OCI-LY7 (cell line): ENCODE data around the gene AASDHPPT. TPM values are rescaled to one million over a fixed set of nuclear protein-coding genes. Genes with fewer than 3 reads are reported as not detected.

Experiments used
- Bru-seq: library from RNA; stranded (reverse); fragments of 400-500 nt; gene quantifications from one replicate; lab custom pipeline; 2021; lab: Mats Ljungman, UMichigan
- BruChase-seq, 2 experiments: library from RNA; stranded (reverse); fragments of 400-500 nt; gene quantifications; one replicate each; lab custom pipeline; 2021; lab: Mats Ljungman, UMichigan
- BruUV-seq: library from RNA; stranded (reverse); fragments of 400-500 nt; replicated peaks from 2 replicates; lab custom pipeline; 2021; lab: Mats Ljungman, UMichigan
- CTCF ChIA-PET: fragments of 300-600 bp; sonication (Branson Sonifier 250); formaldehyde crosslinking; loops from one replicate; lab custom pipeline; 2022; ENCODE audit warnings: antibody characterized with exemption; ENCODE audit not compliant: unreplicated experiment; lab: Charles Lee
- POLR2A ChIA-PET: fragments of 300-600 bp; sonication (Branson Sonifier 250); formaldehyde crosslinking; loops from one replicate; lab custom pipeline; 2022; ENCODE audit warnings: antibody characterized with exemption; lab: Charles Lee
- DNase-seq: peaks from one replicate; pipeline ENCODE4 v3.0.0-alpha.2; 2015; ENCODE audit warnings: low spot score
- H2AFZ ChIP-seq: fragments of 200-600 bp; sonication (generic), shearing (Covaris generic); 2 replicates; pipeline ENCODE4 v1.6.1; 2014; ENCODE audit warnings: mild to moderate bottlenecking, antibody characterized with exemption, low read length, moderate library complexity
- H3K27ac ChIP-seq: fragments of 200-600 bp; sonication (generic); 2 replicates; pipeline ENCODE4 v1.5.1; 2014; ENCODE audit warnings: mixed run types, low read depth, mild to moderate bottlenecking, moderate library complexity, low read length, inconsistent platforms; ENCODE audit not compliant: poor library complexity, severe bottlenecking
- H3K36me3 ChIP-seq: fragments of 200-600 bp; sonication (generic); 2 replicates; pipeline ENCODE4 v1.6.1; 2014; ENCODE audit warnings: mild to moderate bottlenecking, antibody characterized with exemption, low read length, moderate library complexity, mixed read lengths; ENCODE audit not compliant: insufficient read depth
- H3K4me1 ChIP-seq: fragments of 200-600 bp; sonication (generic); 2 replicates; pipeline ENCODE4 v1.5.1; 2014; ENCODE audit warnings: mild to moderate bottlenecking, low read length; ENCODE audit not compliant: insufficient read depth, poor library complexity, severe bottlenecking
- H3K4me2 ChIP-seq: fragments of 200-600 bp; sonication (generic); 2 replicates; pipeline ENCODE4 v1.6.1; 2014; ENCODE audit warnings: mild to moderate bottlenecking, low read length
- H3K4me3 ChIP-seq: fragments of 200-600 bp; sonication (generic); 2 replicates; pipeline ENCODE4 v1.5.1; 2014; ENCODE audit warnings: mild to moderate bottlenecking, low read depth, low read length; ENCODE audit not compliant: poor library complexity, severe bottlenecking
- H3K79me2 ChIP-seq: fragments of 200-600 bp; sonication (generic); 2 replicates; pipeline ENCODE4 v1.6.1; 2016; ENCODE audit warnings: low read depth, mild to moderate bottlenecking, low read length, moderate library complexity, mixed read lengths; ENCODE audit not compliant: insufficient read depth
- H3K9me2 ChIP-seq: fragments of 200-600 bp; sonication (generic); 2 replicates; pipeline ENCODE4 v1.6.1; 2016; ENCODE audit warnings: mild to moderate bottlenecking, low read length, mixed read lengths; ENCODE audit not compliant: insufficient read depth
- H3K9me3 ChIP-seq: fragments of 200-600 bp; sonication (generic); 2 replicates; pipeline ENCODE4 v1.6.1; 2014; ENCODE audit warnings: mild to moderate bottlenecking, mixed run types, low read length, mixed read lengths
- H4K20me1 ChIP-seq: fragments of 200-600 bp; sonication (generic); 2 replicates; pipeline ENCODE4 v1.6.1; 2014; ENCODE audit warnings: mild to moderate bottlenecking, antibody characterized with exemption, low read length, moderate library complexity, mixed read lengths; ENCODE audit not compliant: insufficient read depth
- EZH2phosphoT487 ChIP-seq: fragments of 200-600 bp; sonication (generic); IDR thresholded peaks from 2 replicates; pipeline ENCODE4 v1.6.1; 2018; ENCODE audit warnings: low read depth, borderline replicate concordance, mild to moderate bottlenecking, mixed run types, antibody characterized with exemption, low read length, moderate library complexity, mixed read lengths
- intact Hi-C: fragments of 100-400 bp; cut with micrococcal nuclease; formaldehyde crosslinking; loops from one replicate; pipeline ENCODE4 v1.10.0; 2022; ENCODE audit not compliant: unreplicated experiment
- long read RNA-seq: library from polyadenylated mRNA; stranded (forward); transcript quantifications from one replicate; pipeline ENCODE4 v2.0.0, GENCODE V29; 2022
- total RNA-seq, 2 experiments: library from RNA; depleted of rRNA in 1 of 2; stranded (reverse); fragments of >200 nt in 1 of 2; shearing (Covaris generic) in 1 of 2; gene quantifications; 2 replicates each; pipeline ENCODE4 v1.2.3, GENCODE V29; 2014 to 2022
- TF ChIP-seq, protein P1 (sequence below): fragments of 200-600 bp; sonication (generic); conservative IDR thresholded peaks from 2 replicates; pipeline ENCODE4 v1.5.1; 2014; ENCODE audit warnings: mild to moderate bottlenecking, antibody characterized with exemption, low read length, moderate library complexity, mixed read lengths

Gene AASDHPPT
- 42.1 and 51.1 TPM in 2 replicates for total RNA-seq (2014; rRNA removed; shearing (Covaris generic))
- 44.8 and 49.5 TPM in 2 replicates for total RNA-seq (2022)
- Bru-seq, nascent RNA: percentile 89 among the genes with signal in this experiment
- BruChase-seq, experiment 1, labeled RNA remaining after a 6-hour chase: percentile 70 among the genes with signal in this experiment
- BruChase-seq, experiment 2, labeled RNA remaining after a 2-hour chase: percentile 90 among the genes with signal in this experiment
- long read RNA-seq, transcript AASDHPPT-201 (6 exons, 2,955 nt): major isoform, 206 of 217 reads
- long read RNA-seq, partial matches to known transcripts: 6 of 217 reads
- long read RNA-seq, other reads (novel, unspliced or antisense): 5 of 217 reads

DNA sequence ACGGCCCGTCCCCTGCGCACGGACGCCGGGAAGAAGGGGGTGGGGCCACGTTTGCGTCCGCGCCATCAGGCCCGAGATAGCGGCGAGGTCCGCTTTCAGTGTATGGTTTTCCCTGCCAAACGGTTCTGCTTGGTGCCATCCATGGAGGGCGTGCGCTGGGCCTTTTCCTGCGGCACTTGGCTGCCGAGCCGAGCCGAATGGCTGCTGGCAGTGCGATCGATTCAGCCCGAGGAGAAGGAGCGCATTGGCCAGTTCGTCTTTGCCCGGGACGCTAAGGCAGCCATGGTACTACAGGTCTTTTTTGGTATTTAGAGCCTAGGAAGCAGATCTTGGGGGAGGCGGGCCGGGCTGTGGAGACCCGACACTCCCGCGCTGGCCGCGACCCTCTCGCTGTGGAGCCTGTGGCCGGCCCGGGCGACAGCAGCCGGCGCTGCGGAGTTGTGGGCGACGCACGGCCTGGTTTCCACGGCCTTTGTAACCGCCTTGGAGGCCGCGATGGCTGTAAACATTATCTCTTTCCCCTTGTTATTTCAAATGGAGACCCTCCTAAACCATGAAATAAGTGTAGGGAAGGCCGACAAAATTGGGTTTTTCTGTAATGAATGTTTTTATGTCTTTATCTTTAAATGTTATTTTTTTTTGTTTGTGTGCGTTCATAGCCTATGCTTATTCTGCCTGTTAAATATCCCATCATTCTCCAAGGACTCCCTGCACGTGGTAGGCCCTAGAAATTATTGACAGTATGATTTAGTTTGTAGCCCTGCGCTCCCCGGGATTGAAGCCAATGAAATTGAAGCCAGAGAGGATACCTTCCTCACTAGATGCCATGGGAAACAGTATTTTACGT, at the start of gene AASDHPPT:
Gene AASDHPPT, plus strand, starts transcription at position 54 of the 847 bp plus-strand sequence. Its CDS starts 49 bp downstream, at position 103.
- H3K9me2 ChIP-seq: no peaks in the 10 kb centered on the region
- TF ChIP-seq, protein P1, sequence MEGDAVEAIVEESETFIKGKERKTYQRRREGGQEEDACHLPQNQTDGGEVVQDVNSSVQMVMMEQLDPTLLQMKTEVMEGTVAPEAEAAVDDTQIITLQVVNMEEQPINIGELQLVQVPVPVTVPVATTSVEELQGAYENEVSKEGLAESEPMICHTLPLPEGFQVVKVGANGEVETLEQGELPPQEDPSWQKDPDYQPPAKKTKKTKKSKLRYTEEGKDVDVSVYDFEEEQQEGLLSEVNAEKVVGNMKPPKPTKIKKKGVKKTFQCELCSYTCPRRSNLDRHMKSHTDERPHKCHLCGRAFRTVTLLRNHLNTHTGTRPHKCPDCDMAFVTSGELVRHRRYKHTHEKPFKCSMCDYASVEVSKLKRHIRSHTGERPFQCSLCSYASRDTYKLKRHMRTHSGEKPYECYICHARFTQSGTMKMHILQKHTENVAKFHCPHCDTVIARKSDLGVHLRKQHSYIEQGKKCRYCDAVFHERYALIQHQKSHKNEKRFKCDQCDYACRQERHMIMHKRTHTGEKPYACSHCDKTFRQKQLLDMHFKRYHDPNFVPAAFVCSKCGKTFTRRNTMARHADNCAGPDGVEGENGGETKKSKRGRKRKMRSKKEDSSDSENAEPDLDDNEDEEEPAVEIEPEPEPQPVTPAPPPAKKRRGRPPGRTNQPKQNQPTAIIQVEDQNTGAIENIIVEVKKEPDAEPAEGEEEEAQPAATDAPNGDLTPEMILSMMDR: peak; percentile 20; the same call in 1 of the 2 replicates
- TF ChIP-seq EZH2phosphoT487: no peak
- peaks cover 38% of the 10 kb centered on the region for H3K4me1 ChIP-seq
- CTCF ChIA-PET: interaction anchor here (0.6 kb wide), 1 partner anchor 10 kb away, joined by 4 read pairs; no protein-coding TSS in a partner anchor
- POLR2A ChIA-PET: interaction anchor here (0.5 to 3.1 kb wide), 11 partner anchors 14 to 1423 kb away, joined by 3 to 14 read pairs (median 3); no protein-coding TSS in a partner anchor
- intact Hi-C loops: loop anchor here (10.0 kb wide), 1 partner anchor 1377 kb away; the partner anchor contains the start of gene CWF19L2
- H3K4me3 ChIP-seq: peak within 1 kb of the TSS; percentile 88
- H3K79me2 ChIP-seq: peaks cover 52% of the 10 kb centered on the region
- no peaks in the 10 kb centered on the region for H3K9me3 ChIP-seq
- H3K27ac ChIP-seq: peak within 1 kb of the TSS; percentile 70
- peak within 1 kb of the TSS; percentile 98 for H2AFZ ChIP-seq
- DNase-seq: peak; percentile 53
- H3K36me3 ChIP-seq: peaks cover 33% of the 10 kb centered on the region
- H4K20me1 ChIP-seq: peaks cover 33% of the 10 kb centered on the region
- BruUV-seq: no TSS peak
- peak within 1 kb of the TSS; percentile 95 for H3K4me2 ChIP-seq

- Histone ChIP-seq H3K4me3 (no peak overlapping the region), H3K9me2 (no peaks in the 10 kb centered on the region), H3K27ac (no peak overlapping the region), H4K20me1 (no peaks in the 10 kb centered on the region), H3K79me2 (no peaks in the 10 kb centered on the region), H3K9me3 (no peaks in the 10 kb centered on the region), H3K4me2 (no peak overlapping the region), H3K36me3 (no peaks in the 10 kb centered on the region), H3K4me1 (no peaks in the 10 kb centered on the region), H2AFZ (no peak overlapping the region)
- BruUV-seq: no TSS peak
- CTCF ChIA-PET: no interaction called here
- POLR2A ChIA-PET: interaction anchor here (0.7 kb wide), 1 partner anchor 47 kb away, joined by 3 read pairs; the partner anchor contains the start of gene AASDHPPT
- no peak for TF ChIP-seq EZH2phosphoT487
- TF ChIP-seq, protein P1: no peak
- no peak for DNase-seq
- intact Hi-C loops: no loop called here
Measured at GRCh38 chr11:106030609-106031008, 46.9 kb upstream of the AASDHPPT start.
